H1 (cell line): ENCODE results near the gene GADD45A. TPM values are rescaled to one million over a fixed set of nuclear protein-coding genes. Genes with fewer than 3 reads are reported as not detected.

ENCODE experiments used
- CTCF ChIA-PET: fragments of 300-600 bp; sonication (Branson Sonifier 250); formaldehyde crosslinking; loops from one replicate; lab custom pipeline; 2021; ENCODE audit not compliant: partially characterized antibody; lab: Charles Lee
- POLR2A ChIA-PET: fragments of 300-600 bp; sonication (Branson Sonifier 250); formaldehyde crosslinking; loops from one replicate; lab custom pipeline; 2021; ENCODE audit warnings: inconsistent platforms; ENCODE audit not compliant: partially characterized antibody; lab: Charles Lee
- DNase-seq, 2 experiments: peaks; one replicate each; pipeline versions ENCODE4 v3.0.0 to v3.0.0-alpha.2; 2010 to 2022; ENCODE audit warnings: low spot score in 2 of 2, low read depth in 1 of 2, mixed read lengths in 1 of 2
- FAIRE-seq: peaks from 2 replicates; lab custom pipeline; 2011; peaks lifted over from hg19 to GRCh38; lab: Jason Lieb, UNC
- H2AFZ ChIP-seq: 2 replicates; pipeline ENCODE4 v1.8.1; 2012; ENCODE audit warnings: low read length, inconsistent platforms
- H2AK5ac ChIP-seq: 2 replicates; pipeline ENCODE4 v1.6.1; 2013; ENCODE audit warnings: low read depth, low read length
- H2BK120ac ChIP-seq: replicated peaks from 2 replicates; pipeline ENCODE3; 2013; ENCODE audit warnings: low read depth, low read length, inconsistent platforms
- H2BK12ac ChIP-seq: 2 replicates; pipeline ENCODE4 v1.6.1; 2013; ENCODE audit warnings: low read depth, low read length
- H2BK15ac ChIP-seq: 2 replicates; pipeline ENCODE4 v1.6.1; 2013; ENCODE audit warnings: low read length
- H2BK20ac ChIP-seq: 2 replicates; pipeline ENCODE4 v1.6.1; 2013; ENCODE audit warnings: low read length
- H2BK5ac ChIP-seq: 2 replicates; pipeline ENCODE4 v1.6.1; 2013; ENCODE audit warnings: low read depth, low read length
- H3K14ac ChIP-seq: 2 replicates; pipeline ENCODE4 v1.6.1; 2013; ENCODE audit warnings: inconsistent platforms; ENCODE audit not compliant: insufficient read length
- H3K18ac ChIP-seq: 2 replicates; pipeline ENCODE4 v1.6.1; 2013; ENCODE audit warnings: low read length; ENCODE audit errors: extremely low read depth
- H3K23ac ChIP-seq: 2 replicates; pipeline ENCODE4 v1.6.1; 2013; ENCODE audit warnings: inconsistent platforms; ENCODE audit not compliant: insufficient read length
- H3K23me2 ChIP-seq: 2 replicates; pipeline ENCODE4 v1.6.1; 2013; ENCODE audit warnings: low read depth, low read length
- H3K27ac ChIP-seq: 2 replicates; pipeline ENCODE4 v1.6.1; 2011; ENCODE audit warnings: low read depth, low read length, inconsistent platforms
- H3K27me3 ChIP-seq, 4 experiments: replicated peaks in 1 of 4; 1 replicate in 1 of 4; 2 replicates in 3 of 4; pipeline versions ENCODE4 v1.6.1 to v1.8.1; 2011 to 2013; ENCODE audit warnings: low read length in 3 of 4, mild to moderate bottlenecking in 3 of 4, inconsistent platforms in 2 of 4, mixed read lengths in 2 of 4, moderate library complexity in 1 of 4; ENCODE audit not compliant: control insufficient read depth in 3 of 4, insufficient read depth in 3 of 4; ENCODE audit errors: extremely low read depth in 1 of 4
- H3K36me3 ChIP-seq, 4 experiments: 2 replicates each; pipeline versions ENCODE4 v1.6.1 to v1.8.1; 2011 to 2013; ENCODE audit warnings: mild to moderate bottlenecking in 4 of 4, low read length in 3 of 4, moderate library complexity in 2 of 4, control low read depth in 1 of 4, inconsistent platforms in 1 of 4; ENCODE audit not compliant: insufficient read depth in 4 of 4, control insufficient read depth in 2 of 4
- H3K4ac ChIP-seq: replicated peaks from 2 replicates; pipeline ENCODE3; 2013; ENCODE audit warnings: low read length, low read depth, mixed read lengths, inconsistent platforms; ENCODE audit not compliant: insufficient read length
- H3K4me1 ChIP-seq, 4 experiments: replicated peaks in 1 of 4; 1 replicate in 1 of 4; 2 replicates in 3 of 4; pipeline versions ENCODE4 v1.6.1 to v1.8.1; 2011 to 2013; ENCODE audit warnings: low read length in 3 of 4, inconsistent platforms in 2 of 4, mixed read lengths in 1 of 4; ENCODE audit not compliant: insufficient read depth in 4 of 4, control insufficient read depth in 3 of 4
- H3K4me2 ChIP-seq, 2 experiments: 2 replicates each; pipeline versions ENCODE4 v1.6.1 to v1.8.1; 2011 to 2013; ENCODE audit warnings: low read depth in 2 of 2, low read length in 2 of 2, control low read depth in 1 of 2, inconsistent platforms in 1 of 2, mild to moderate bottlenecking in 1 of 2; ENCODE audit not compliant: insufficient read depth in 1 of 2
- H3K4me3 ChIP-seq, 4 experiments: fragments of 200-600, 300-600 bp in 1 of 4; sonication (generic), shearing (Covaris generic), sonication (Bioruptor Twin) in 1 of 4; 2 replicates each; pipeline versions ENCODE4 v1.5.1 to v1.8.1; 2011 to 2016; ENCODE audit warnings: low read length in 4 of 4, low read depth in 3 of 4, control low read depth in 2 of 4, inconsistent platforms in 2 of 4, mild to moderate bottlenecking in 2 of 4, mixed read lengths in 1 of 4, moderate library complexity in 1 of 4; ENCODE audit not compliant: insufficient read depth in 2 of 4; ENCODE audit errors: extremely low read depth in 1 of 4
- H3K56ac ChIP-seq: replicated peaks from 2 replicates; pipeline ENCODE3; 2013; ENCODE audit warnings: low read depth, mild to moderate bottlenecking, mixed read lengths, low read length, inconsistent platforms; ENCODE audit not compliant: insufficient read length
- H3K79me1 ChIP-seq: 2 replicates; pipeline ENCODE4 v1.6.1; 2013; ENCODE audit warnings: low read depth, low read length, control low read depth
- H3K79me2 ChIP-seq, 2 experiments: 2 replicates each; pipeline versions ENCODE4 v1.6.1 to v1.8.1; 2012 to 2013; ENCODE audit warnings: low read length in 2 of 2, mild to moderate bottlenecking in 2 of 2, inconsistent platforms in 1 of 2; ENCODE audit not compliant: insufficient read depth in 2 of 2, control insufficient read depth in 1 of 2
- H3K9ac ChIP-seq, 4 experiments: replicated peaks in 1 of 4; 1 replicate in 1 of 4; 2 replicates in 3 of 4; pipeline versions ENCODE4 v1.6.1 to v1.8.1; 2011 to 2013; ENCODE audit warnings: low read depth in 3 of 4, low read length in 3 of 4, control low read depth in 2 of 4, mild to moderate bottlenecking in 2 of 4, moderate library complexity in 2 of 4, inconsistent platforms in 1 of 4; ENCODE audit errors: extremely low read depth in 1 of 4
- H3K9me3 ChIP-seq, 2 experiments: 2 replicates each; pipeline versions ENCODE4 v1.6.1 to v1.8.1; 2012 to 2013; ENCODE audit warnings: mild to moderate bottlenecking in 2 of 2, moderate library complexity in 2 of 2, control low read depth in 1 of 2, inconsistent platforms in 1 of 2, low read depth in 1 of 2, low read length in 1 of 2, mixed read lengths in 1 of 2; ENCODE audit not compliant: insufficient read depth in 2 of 2
- H4K20me1 ChIP-seq, 2 experiments: replicated peaks in 1 of 2; 2 replicates each; pipeline versions ENCODE3 to v1.8.1; 2011 to 2013; ENCODE audit warnings: inconsistent platforms in 2 of 2, low read length in 2 of 2, mild to moderate bottlenecking in 1 of 2; ENCODE audit not compliant: insufficient read depth in 2 of 2, control insufficient read depth in 1 of 2
- H4K5ac ChIP-seq: 2 replicates; pipeline ENCODE4 v1.6.1; 2013; ENCODE audit warnings: low read length, low read depth, mixed read lengths, inconsistent platforms; ENCODE audit not compliant: insufficient read length
- H4K8ac ChIP-seq: 2 replicates; pipeline ENCODE4 v1.8.0; 2013; ENCODE audit warnings: mild to moderate bottlenecking, moderate library complexity, low read length, inconsistent platforms; ENCODE audit not compliant: insufficient read depth; ENCODE audit errors: extremely low read depth
- H4K91ac ChIP-seq: replicated peaks from 2 replicates; pipeline ENCODE3; 2013; ENCODE audit warnings: low read length, mixed read lengths, inconsistent platforms; ENCODE audit not compliant: insufficient read length
- CHD1 ChIP-seq: IDR thresholded peaks from 2 replicates; pipeline ENCODE4 v1.6.1; 2012; ENCODE audit warnings: low read depth, low read length, improper control_type of control experiment
- CHD2 ChIP-seq: IDR thresholded peaks from 2 replicates; pipeline ENCODE4 v1.6.1; 2012; ENCODE audit warnings: low read length, improper control_type of control experiment
- JUN ChIP-seq: IDR thresholded peaks from 2 replicates; pipeline ENCODE4 v1.6.1; 2011; ENCODE audit warnings: low read depth, mild to moderate bottlenecking, improper control_type of control experiment, low read length
- MAX ChIP-seq: IDR thresholded peaks from 2 replicates; pipeline ENCODE4 v1.6.1; 2012; ENCODE audit warnings: inconsistent platforms
- SP4 ChIP-seq: IDR thresholded peaks from 2 replicates; pipeline ENCODE4 v1.6.1; 2012; ENCODE audit warnings: low read length, inconsistent platforms
- WGBS, 2 experiments: shearing (Covaris generic) in 1 of 2; methylation state at CpG; one replicate each; pipeline versions ENCODE4 v1.1.6 to v1.1.7; 2013 to 2015; ENCODE audit warnings: low lambda C conversion rate in 2 of 2, mixed read lengths in 2 of 2, inconsistent platforms in 1 of 2, low coverage in 1 of 2, missing lambda C conversion rate in 1 of 2; ENCODE audit not compliant: insufficient replicate concordance in 2 of 2, insufficient coverage in 1 of 2, insufficient read length in 1 of 2; ENCODE audit errors: extremely low coverage in 1 of 2, missing lambda C conversion rate in 1 of 2; 5-methylcytosine and 5-hydroxymethylcytosine counted together
- polyA plus RNA-seq, 7 experiments: library from polyadenylated mRNA; depleted of rRNA in 3 of 7; stranded (reverse) in 5 of 7; unstranded in 2 of 7; fragments of >200 nt in 5 of 7; fragments of 200-250 nt in 2 of 7; gene quantifications; 1 replicate in 5 of 7; 2 replicates in 1 of 7; 4 replicates in 1 of 7; pipeline versions ENCODE4 v1.2.1 to v1.2.3, GENCODE V29; 2011 to 2013; ENCODE audit warnings: missing spikeins in 2 of 7, mixed read lengths in 2 of 7
- total RNA-seq: library from RNA; stranded (reverse); fragmentation: NEBNext Ultra II Directional; extraction: Animal tissue kit (Norgen Biotek cat#: 25700); gene quantifications from 2 replicates; pipeline ENCODE4 v1.2.1, GENCODE V29; 2021

The GADD45A gene
- total and polyA plus RNA-seq, 2 of the 8 experiments (the other 6 are each of a cell fraction or from before 2014, with no cell fraction given) = 7.6 to 15.6 TPM

- Histone ChIP-seq H2BK12ac (no peak overlapping the region), H3K4ac (no peak overlapping the region), H3K23ac (no peak overlapping the region), H2BK5ac (no peak overlapping the region), H3K23me2 (peaks cover 6% of the 10 kb centered on the region; the same call in 1 of the 2 replicates), H4K5ac (no peak overlapping the region), H2BK120ac (no peak overlapping the region), H3K27me3 (no peaks in the 10 kb centered on the region), H3K4me2 (peak overlapping the region; percentile 81 to 83; a peak in 3 of 4 replicates), H2AK5ac (no peak overlapping the region), H2BK15ac (no peak overlapping the region), H3K56ac (no peak overlapping the region), H3K27ac (no peak overlapping the region), H3K9me3 (no peaks in the 10 kb centered on the region), H3K4me3 (peak overlapping the region; percentile 84 to 98 (median 90); a peak in 7 of 8 replicates), H4K20me1 (peaks cover 0 to 2% of the 10 kb centered on the region in 2 experiments), H3K79me2 (peaks cover 0 to 10% of the 10 kb centered on the region in 2 experiments; a peak in 2 of 4 replicates), H3K14ac (no peak overlapping the region), H2AFZ (no peak overlapping the region), H3K79me1 (no peaks in the 10 kb centered on the region), H3K9ac (no peak overlapping the region; a peak in 1 of 7 replicates), H3K18ac (no peak overlapping the region), H4K91ac (no peak overlapping the region), H3K36me3 (peaks cover 0 to 22% (median 6%) of the 10 kb centered on the region in 4 experiments; a peak in 4 of 8 replicates), H2BK20ac (no peak overlapping the region), H3K4me1 (peaks cover 0 to 9% (median 5%) of the 10 kb centered on the region in 4 experiments; a peak in 5 of 7 replicates), H4K8ac (no peak overlapping the region)
- FAIRE-seq (no peak), DNase-seq (no peak)
- 76% methylated on average over 3 of the region's 3 CpGs; no CpG with 5 or more reads in 1 of the 2 experiments for WGBS, 2 experiments
- TF ChIP-seq CHD2 (no peak), JUN (no peak), SP4 (no peak), MAX (no peak), CHD1 (no peak)
- POLR2A ChIA-PET = interaction anchor here (0.9 to 4.7 kb wide), 8 partner anchors 8 to 163 kb away, joined by 3 to 34 read pairs (median 8); no protein-coding TSS in a partner anchor
- CTCF ChIA-PET = interaction anchor here (0.6 to 3.5 kb wide), 11 partner anchors 14 to 155 kb away, joined by 3 to 14 read pairs (median 4); no protein-coding TSS in a partner anchor
Measured at GRCh38 chr1:67687198-67687545, 2.2 kb downstream of the GADD45A start.
